NCI-H446 treated with DMSO at 0.1 percent for 48 hours (cell line): Measurements from ENCODE around the gene PPP4R1.

Experiments used
- DNase-seq: peaks from one replicate; lab custom pipeline; 2025; lab: John Stamatoyannopoulos, UW

The PPP4R1 gene

DNA sequence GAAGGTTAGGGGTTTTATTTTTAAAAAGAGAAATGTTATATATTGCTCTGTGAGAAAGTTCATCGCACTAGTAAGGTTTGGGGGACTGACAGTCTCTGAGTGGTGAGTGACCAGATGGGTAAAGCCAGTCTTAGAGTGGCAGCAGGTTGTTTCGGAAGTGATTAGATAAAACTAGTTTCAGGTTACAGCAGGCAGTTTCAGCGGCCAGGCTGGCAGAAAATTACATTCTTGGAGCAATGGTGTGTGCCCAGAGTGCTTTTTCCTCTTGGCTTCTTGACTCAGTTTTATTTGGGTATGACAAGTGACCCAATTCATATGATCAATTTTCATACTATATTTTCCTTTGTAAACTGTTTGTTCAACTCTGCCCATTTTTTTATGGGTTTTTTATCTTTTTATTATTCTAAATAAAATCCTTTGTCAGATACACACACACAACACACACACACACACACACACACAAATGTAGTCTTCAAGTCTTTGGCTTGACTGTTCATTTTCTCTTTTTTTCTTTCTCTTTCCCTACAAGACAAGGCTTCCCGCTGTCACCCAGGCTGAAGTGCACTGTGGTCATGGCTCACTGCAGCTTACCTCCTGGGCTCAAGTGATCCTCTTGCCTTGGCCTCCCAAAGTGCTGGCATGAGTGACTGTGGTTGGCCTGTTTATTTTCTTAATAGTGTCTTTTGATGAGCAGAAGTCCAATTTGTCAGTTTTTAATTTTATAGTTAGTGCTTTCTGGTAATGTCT lies 108.1 kb downstream of the PPP4R1 start:
- peak; percentile 68 for DNase-seq
